GM12865 (cell line): ENCODE results near the gene WDR13.
"Not testable (repeated sequence)": the region's sequence is repeated elsewhere in the genome, so short reads cannot be mapped to it uniquely, and the experiment has no call there.

Experiments used
- DNase-seq: peaks from one replicate; pipeline ENCODE4 v3.0.0; 2010; ENCODE audit warnings: low read depth
- H3K4me3 ChIP-seq: 2 replicates; pipeline ENCODE4 v1.5.1; 2011; ENCODE audit warnings: mild to moderate bottlenecking, low read depth, low read length, control low read depth
- CTCF ChIP-seq: IDR thresholded peaks from 2 replicates; pipeline ENCODE4 v1.5.1; 2011; ENCODE audit warnings: low read length, control low read depth, low read depth, inconsistent platforms; ENCODE audit not compliant: insufficient read depth; ENCODE audit errors: missing control alignments

WDR13 gene

DNA sequence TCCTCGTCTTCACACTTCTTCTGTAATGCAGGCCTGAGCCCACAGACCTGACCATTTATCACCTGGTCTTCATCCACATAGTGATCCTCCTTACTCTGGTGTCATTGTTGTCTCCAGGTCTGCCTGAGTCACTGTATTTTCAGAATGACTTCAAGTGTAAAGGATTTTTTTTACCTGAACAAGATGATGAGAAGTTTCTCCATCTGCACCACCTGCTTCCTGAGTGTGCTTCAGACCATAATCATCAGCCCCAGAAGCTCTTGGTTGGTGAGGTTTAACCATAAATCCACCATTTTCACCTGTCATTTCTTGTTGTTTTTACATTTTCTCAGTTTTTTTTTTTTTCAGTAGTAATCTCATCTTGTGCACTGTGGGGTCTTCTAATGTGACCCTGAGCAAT, 39.0 kb downstream of the WDR13 start:
- TF ChIP-seq CTCF: no peak
- no peak overlapping the region for H3K4me3 ChIP-seq
- DNase-seq: no peak

DNA sequence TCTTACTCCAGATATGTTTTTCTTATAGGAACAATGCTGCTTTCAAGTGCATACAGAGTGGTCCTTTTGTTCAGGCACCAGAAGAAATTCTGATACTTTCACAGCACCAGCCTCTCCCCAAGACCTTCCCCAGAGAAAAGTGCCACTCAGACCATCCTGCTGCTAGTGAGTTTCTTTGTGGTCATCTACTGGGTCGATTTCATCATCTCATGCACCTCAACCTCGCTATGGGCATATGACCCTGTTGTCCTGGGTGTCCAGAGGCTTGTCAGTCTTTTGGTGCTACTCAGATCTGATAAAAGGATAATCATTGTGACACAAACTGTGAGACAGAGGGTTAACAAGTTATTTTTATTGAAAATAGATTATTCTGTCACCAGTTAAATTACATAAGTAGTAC, 39.5 kb downstream of the WDR13 start:
- H3K4me3 ChIP-seq: no peak overlapping the region
- no peak for DNase-seq
- TF ChIP-seq CTCF: no peak

DNA sequence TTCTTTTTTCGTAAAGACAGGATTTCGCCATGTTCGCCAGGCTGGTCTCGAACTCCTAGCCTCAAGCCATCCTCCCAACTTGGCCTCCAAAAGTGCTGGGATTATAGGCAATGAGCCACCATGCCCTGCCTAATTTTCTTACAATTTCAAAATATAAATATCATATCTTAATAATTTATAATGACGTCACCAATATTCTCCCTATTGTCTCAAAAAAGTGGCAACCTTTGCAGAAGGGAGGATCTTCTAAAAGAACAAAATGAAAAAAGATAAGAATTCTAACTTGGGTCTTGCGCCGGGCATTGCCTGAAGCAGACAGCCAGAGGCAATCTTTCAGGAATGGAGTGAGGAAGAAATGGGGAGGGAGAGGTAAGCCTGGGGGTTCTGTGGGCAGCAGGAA, 48.4 kb downstream of the WDR13 start:
- no peak for DNase-seq
- TF ChIP-seq CTCF: no peak
- H3K4me3 ChIP-seq: no peak overlapping the region

- peak; percentile 13 for TF ChIP-seq CTCF
- H3K4me3 ChIP-seq: no peak overlapping the region
- DNase-seq: peak; percentile 45
These were observed 51.1 kb downstream of the WDR13 start for GRCh38 chrX:48648336-48648751.

- no peak for DNase-seq
These were observed 51.8 kb downstream of the WDR13 start for GRCh38 chrX:48649102-48649501.

DNA sequence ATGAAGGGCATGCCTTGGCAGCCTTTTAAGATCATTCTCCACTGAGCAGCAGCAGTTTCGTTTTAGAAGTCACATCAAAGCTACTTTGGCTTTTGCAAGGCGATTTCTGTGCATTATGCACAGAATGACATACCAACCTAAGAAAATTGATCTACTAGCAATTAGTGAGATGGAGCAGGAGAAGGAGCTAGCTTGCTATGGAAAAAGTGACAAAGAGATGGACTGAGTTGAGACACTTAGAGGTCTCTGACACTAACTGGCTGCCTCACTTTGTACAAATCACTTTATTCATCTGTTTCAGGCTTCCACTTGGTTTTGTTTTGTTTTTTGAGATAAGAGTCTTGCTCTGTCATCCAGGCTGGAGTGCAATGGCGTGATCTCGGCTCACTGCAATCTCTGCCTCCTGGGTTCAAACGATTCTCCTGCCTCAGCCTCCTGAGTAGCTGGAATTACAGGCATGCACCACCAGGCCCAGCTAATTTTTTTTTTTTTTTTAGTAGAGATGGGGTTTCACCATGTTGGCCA, 54.8 kb downstream of the WDR13 start:
- not testable (repeated sequence) for H3K4me3 ChIP-seq, DNase-seq

More at GRCh38 chrX:48649102-48649501, 51.8 kb downstream of the WDR13 start:
- TF ChIP-seq CTCF: no peak
- H3K4me3 ChIP-seq: no peak overlapping the region

- not testable (repeated sequence) for DNase-seq, H3K4me3 ChIP-seq
These were observed 57.5 kb downstream of the WDR13 start for GRCh38 chrX:48654746-48655145.
